ENCODE measurements around the gene SP2. TPM values are rescaled to one million over a fixed set of nuclear protein-coding genes. Genes with fewer than 3 reads are reported as not detected.

Gene SP2
- total and polyA plus RNA-seq, 2 of the 13 experiments (the other 11 are each of a cell fraction or from before 2014, with no cell fraction given): 1.4 to 4.8 TPM

DNA sequence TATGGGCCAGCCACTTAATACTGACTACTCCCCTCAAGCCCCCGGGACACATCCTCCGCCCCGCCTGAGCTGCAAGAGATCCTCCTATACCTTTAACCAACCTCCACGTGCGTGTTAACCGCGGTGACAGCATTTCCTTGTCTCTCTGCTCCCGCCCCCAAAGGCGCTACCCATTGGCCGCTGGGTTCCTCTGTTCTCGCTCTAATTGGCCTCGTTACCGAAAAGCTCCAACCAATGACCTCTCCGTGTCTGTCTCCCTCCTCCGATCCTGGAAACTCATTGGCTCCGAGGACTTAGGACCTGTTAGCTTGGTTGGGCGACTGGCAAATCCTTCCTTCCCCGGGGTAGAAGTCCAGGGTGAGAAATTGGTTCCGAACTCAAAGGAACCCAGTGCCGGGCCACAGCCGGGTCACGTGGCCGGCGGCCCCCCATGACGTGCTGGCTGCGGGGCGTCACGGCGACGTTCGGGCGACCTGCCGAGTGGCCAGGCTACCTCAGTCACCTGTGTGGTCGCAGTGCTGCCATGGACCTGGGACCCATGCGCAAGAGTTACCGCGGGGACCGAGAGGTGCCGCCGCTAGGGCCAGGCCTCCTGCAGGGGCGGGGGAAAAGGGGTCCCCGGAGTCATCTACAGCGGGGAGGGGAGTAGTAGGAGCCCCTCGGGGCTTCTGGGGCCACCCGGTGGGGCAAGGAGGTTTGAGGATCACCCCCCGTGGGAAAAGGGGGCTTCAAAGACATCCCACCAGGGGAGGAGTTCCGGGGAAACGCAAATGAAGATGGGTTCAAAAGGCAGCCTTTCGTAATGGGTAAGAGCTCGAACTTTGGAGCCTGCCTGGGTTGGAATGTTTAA lies 45.4 kb downstream of the SP2 start, which contains the start of gene PNPO (continued):
- TF ChIP-seq ZBTB46 (CRISPR knock-in tag; IDR thresholded peaks at IDR 0.05; ENCODE audit: borderline replicate concordance): peak; percentile 92; the same call in 1 of the 2 replicates
- no peak for TF ChIP-seq SNRNP70 (IDR thresholded peaks at IDR 0.05; ENCODE audit: low read depth, low read length)
- peak; percentile 99 for TF ChIP-seq RNF2 (conservative IDR thresholded peaks at IDR 0.05; ENCODE audit: low read depth)
- TF ChIP-seq KLF13 (CRISPR knock-in tag; IDR thresholded peaks at IDR 0.05): no peak
- peak; percentile 87 for TF ChIP-seq SALL1 (CRISPR knock-in tag; IDR thresholded peaks at IDR 0.05)
- no peak for TF ChIP-seq SMC3 (IDR thresholded peaks at IDR 0.05; ENCODE audit: low read length)
- no peak for TF ChIP-seq AKAP8 (CRISPR knock-in tag; IDR thresholded peaks at IDR 0.05)
- peak; percentile 88 for TF ChIP-seq REPIN1 (CRISPR knock-in tag; IDR thresholded peaks at IDR 0.05; ENCODE audit: borderline replicate concordance, low read depth)
- TF ChIP-seq ZNF431 (CRISPR knock-in tag; IDR thresholded peaks at IDR 0.05; ENCODE audit: borderline replicate concordance, low read depth): peak; percentile 78; the same call in 1 of the 2 replicates
- TF ChIP-seq ZNF83 (CRISPR knock-in tag; IDR thresholded peaks at IDR 0.05; ENCODE audit: borderline replicate concordance): peak; percentile 51; the same call in 1 of the 2 replicates
- 0 out of 2 replicates have a peak, but pooled peaks have one; percentile 84 for TF ChIP-seq CENPT (CRISPR knock-in tag; IDR thresholded peaks at IDR 0.05; ENCODE audit: low read depth)
- TF ChIP-seq SATB2 (CRISPR knock-in tag; IDR thresholded peaks at IDR 0.05): peak; percentile 76; the same call in 1 of the 2 replicates
- TF ChIP-seq ZMYM2 (CRISPR knock-in tag; IDR thresholded peaks at IDR 0.05): peak; percentile 84
- no peak for TF ChIP-seq FIP1L1 (IDR thresholded peaks at IDR 0.05; ENCODE audit: borderline replicate concordance, insufficient read depth, low read depth, low read length)
- TF ChIP-seq ZNF772 (CRISPR knock-in tag; IDR thresholded peaks at IDR 0.05): peak; percentile 80
- TF ChIP-seq POLR2G (IDR thresholded peaks at IDR 0.05; ENCODE audit: low read depth, low read length): peak; percentile 90
- no peak for TF ChIP-seq HNRNPUL1 (IDR thresholded peaks at IDR 0.05; ENCODE audit: low read depth, low read length)
- no peak for TF ChIP-seq RBAK (CRISPR knock-in tag; IDR thresholded peaks at IDR 0.05)
- TF ChIP-seq, protein P1, sequence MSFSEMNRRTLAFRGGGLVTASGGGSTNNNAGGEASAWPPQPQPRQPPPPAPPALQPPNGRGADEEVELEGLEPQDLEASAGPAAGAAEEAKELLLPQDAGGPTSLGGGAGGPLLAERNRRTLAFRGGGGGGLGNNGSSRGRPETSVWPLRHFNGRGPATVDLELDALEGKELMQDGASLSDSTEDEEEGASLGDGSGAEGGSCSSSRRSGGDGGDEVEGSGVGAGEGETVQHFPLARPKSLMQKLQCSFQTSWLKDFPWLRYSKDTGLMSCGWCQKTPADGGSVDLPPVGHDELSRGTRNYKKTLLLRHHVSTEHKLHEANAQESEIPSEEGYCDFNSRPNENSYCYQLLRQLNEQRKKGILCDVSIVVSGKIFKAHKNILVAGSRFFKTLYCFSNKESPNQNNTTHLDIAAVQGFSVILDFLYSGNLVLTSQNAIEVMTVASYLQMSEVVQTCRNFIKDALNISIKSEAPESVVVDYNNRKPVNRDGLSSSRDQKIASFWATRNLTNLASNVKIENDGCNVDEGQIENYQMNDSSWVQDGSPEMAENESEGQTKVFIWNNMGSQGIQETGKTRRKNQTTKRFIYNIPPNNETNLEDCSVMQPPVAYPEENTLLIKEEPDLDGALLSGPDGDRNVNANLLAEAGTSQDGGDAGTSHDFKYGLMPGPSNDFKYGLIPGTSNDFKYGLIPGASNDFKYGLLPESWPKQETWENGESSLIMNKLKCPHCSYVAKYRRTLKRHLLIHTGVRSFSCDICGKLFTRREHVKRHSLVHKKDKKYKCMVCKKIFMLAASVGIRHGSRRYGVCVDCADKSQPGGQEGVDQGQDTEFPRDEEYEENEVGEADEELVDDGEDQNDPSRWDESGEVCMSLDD (CRISPR knock-in tag; IDR thresholded peaks at IDR 0.05; ENCODE audit: borderline replicate concordance): peak; percentile 89; the same call in 1 of the 2 replicates
- peak; percentile 94 for TF ChIP-seq SNAPC2 (CRISPR knock-in tag; IDR thresholded peaks at IDR 0.05)
- TF ChIP-seq HMGA1 (CRISPR knock-in tag; conservative IDR thresholded peaks at IDR 0.05): no peak
- TF ChIP-seq CCDC6 (CRISPR knock-in tag; IDR thresholded peaks at IDR 0.05): peak; percentile 99
- TF ChIP-seq TERF1 (CRISPR knock-in tag; IDR thresholded peaks at IDR 0.05): peak; percentile 95

Measured in HepG2 (cell line).